GM18502 (cell line): ENCODE measurements around the gene CYTH2.

Experiments
- ATAC-seq: cut with Tn5 transposase; IDR thresholded peaks from one replicate; pipeline ENCODE4 v1.9.1; 2021; ENCODE audit warnings: mild to moderate bottlenecking; ENCODE audit not compliant: unreplicated experiment, poor library complexity

Gene CYTH2

GRCh38 chr19:48469289-48469881 is at the start of gene CYTH2:
CYTH2 (plus strand) TSS chr19:48469369; CDS start chr19:48469508, 139 bp downstream.
- ATAC-seq, result peak; percentile 23

- no peak for ATAC-seq
Observed at GRCh38 chr19:48421548-48421947, 47.6 kb upstream of the CYTH2 start.

GRCh38 chr19:48424694-48425219 is 44.4 kb upstream of the CYTH2 start:
- ATAC-seq, result no peak

- ATAC-seq, result no peak
Observed at GRCh38 chr19:48428670-48429069, 40.5 kb upstream of the CYTH2 start.

GRCh38 chr19:48433337-48433736 is 35.8 kb upstream of the CYTH2 start:
- ATAC-seq, result no peak

GRCh38 chr19:48436586-48436985 is 32.6 kb upstream of the CYTH2 start:
- ATAC-seq, result no peak

- no peak for ATAC-seq
Observed at GRCh38 chr19:48441360-48442050, 27.7 kb upstream of the CYTH2 start.

GRCh38 chr19:48442116-48443035 is 26.8 kb upstream of the CYTH2 start:
- ATAC-seq, result no peak

- ATAC-seq, result no peak
Observed at GRCh38 chr19:48443256-48443655, 25.9 kb upstream of the CYTH2 start.

- ATAC-seq, result no peak
Observed at GRCh38 chr19:48443731-48444128, 25.4 kb upstream of the CYTH2 start.

GRCh38 chr19:48444129-48444935 is 24.8 kb upstream of the CYTH2 start:
- no peak for ATAC-seq

GRCh38 chr19:48444936-48445200 is 24.3 kb upstream of the CYTH2 start:
- no peak for ATAC-seq

GRCh38 chr19:48445256-48445605 is 23.9 kb upstream of the CYTH2 start:
- ATAC-seq, result peak; percentile 32

GRCh38 chr19:48445606-48446481 is 23.3 kb upstream of the CYTH2 start, which contains the start of gene GRWD1:
GRWD1 (plus strand) TSS chr19:48445983; CDS start chr19:48446006, 23 bp downstream.
- peak; percentile 84 for ATAC-seq

- no peak for ATAC-seq
Observed at GRCh38 chr19:48446579-48446978, 22.6 kb upstream of the CYTH2 start.

- ATAC-seq, result no peak
Observed at GRCh38 chr19:48448563-48448962, 20.6 kb upstream of the CYTH2 start.

- no peak for ATAC-seq
Observed at GRCh38 chr19:48450441-48450840, 18.7 kb upstream of the CYTH2 start.

- ATAC-seq, result no peak
Observed at GRCh38 chr19:48450863-48451262, 18.3 kb upstream of the CYTH2 start.

- no peak for ATAC-seq
Observed at GRCh38 chr19:48451624-48452023, 17.5 kb upstream of the CYTH2 start.
